ENCODE results near the gene UQCRH.

Gene UQCRH

GRCh38 chr1:46295306-46295705, 8.2 kb upstream of the UQCRH start:
- DNase-seq (ENCODE audit: low spot score): no peak
- no peak for TF ChIP-seq CTCF (IDR thresholded peaks at IDR 0.05; ENCODE audit: extremely low read depth, insufficient read depth, missing control alignments)
- in situ Hi-C loops (cut with MboI; ENCODE audit: low pct_unique_long_range_greater_than_20kb, low sequenced_read_pairs, unreplicated experiment): loop anchor here (10.0 kb wide), 1 partner anchor 49 kb away; the partner anchor contains the start of gene NSUN4

- no peak for TF ChIP-seq CTCF (IDR thresholded peaks at IDR 0.05; ENCODE audit: extremely low read depth, insufficient read depth, missing control alignments)
- no peak for DNase-seq (ENCODE audit: low spot score)
- in situ Hi-C loops (cut with MboI; ENCODE audit: low pct_unique_long_range_greater_than_20kb, low sequenced_read_pairs, unreplicated experiment): loop anchor here (10.0 kb wide), 1 partner anchor 46 kb away; the partner anchor contains the start of gene NSUN4
Measured at GRCh38 chr1:46298387-46298786, 5.1 kb upstream of the UQCRH start.

GRCh38 chr1:46300673-46301405, 2.7 kb upstream of the UQCRH start:
- no peak for DNase-seq (ENCODE audit: low spot score)
- in situ Hi-C loops (cut with MboI; ENCODE audit: low pct_unique_long_range_greater_than_20kb, low sequenced_read_pairs, unreplicated experiment): no loop called here
- TF ChIP-seq CTCF (IDR thresholded peaks at IDR 0.05; ENCODE audit: extremely low read depth, insufficient read depth, missing control alignments): no peak

GRCh38 chr1:46301406-46301807, 2.1 kb upstream of the UQCRH start:
- TF ChIP-seq CTCF (IDR thresholded peaks at IDR 0.05; ENCODE audit: extremely low read depth, insufficient read depth, missing control alignments): no peak
- no peak for DNase-seq (ENCODE audit: low spot score)
- in situ Hi-C loops (cut with MboI; ENCODE audit: low pct_unique_long_range_greater_than_20kb, low sequenced_read_pairs, unreplicated experiment): no loop called here

- TF ChIP-seq CTCF (IDR thresholded peaks at IDR 0.05; ENCODE audit: extremely low read depth, insufficient read depth, missing control alignments): peak; percentile 77
- in situ Hi-C loops (cut with MboI; ENCODE audit: low pct_unique_long_range_greater_than_20kb, low sequenced_read_pairs, unreplicated experiment): no loop called here
- DNase-seq (ENCODE audit: low spot score): peak; percentile 84
Measured at GRCh38 chr1:46301808-46302640, 1.5 kb upstream of the UQCRH start.

GRCh38 chr1:46302641-46303037, 859 bp upstream of the UQCRH start:
- no peak for DNase-seq (ENCODE audit: low spot score)

More at GRCh38 chr1:46302641-46303037, 859 bp upstream of the UQCRH start:
- no peak for TF ChIP-seq CTCF (IDR thresholded peaks at IDR 0.05; ENCODE audit: extremely low read depth, insufficient read depth, missing control alignments)
- in situ Hi-C loops (cut with MboI; ENCODE audit: low pct_unique_long_range_greater_than_20kb, low sequenced_read_pairs, unreplicated experiment): no loop called here
